GM10248 (cell line): Measurements from ENCODE around the gene PIP4K2A.

Experiments used
- CTCF ChIA-PET: fragments of 300-600 bp; sonication (Branson Sonifier 250); formaldehyde crosslinking; extraction: SDS; loops from one replicate; lab custom pipeline; 2021; ENCODE audit warnings: antibody characterized with exemption; lab: Yijun Ruan, JAX
- POLR2A ChIA-PET: fragments of 350-650 bp; sonication (Branson Sonifier 250); formaldehyde crosslinking; extraction: SDS; loops from one replicate; lab custom pipeline; 2020; ENCODE audit warnings: antibody characterized with exemption; lab: Yijun Ruan, JAX
- DNase-seq: peaks from one replicate; pipeline ENCODE4 v3.0.0; 2012; ENCODE audit errors: extremely low spot score
- TF ChIP-seq, protein P1 (sequence below): IDR thresholded peaks from 2 replicates; pipeline ENCODE4 v1.5.1; 2012; ENCODE audit warnings: mild to moderate bottlenecking, low read depth; ENCODE audit errors: extremely low read depth, missing control alignments, control extremely low read depth

Gene PIP4K2A

DNA sequence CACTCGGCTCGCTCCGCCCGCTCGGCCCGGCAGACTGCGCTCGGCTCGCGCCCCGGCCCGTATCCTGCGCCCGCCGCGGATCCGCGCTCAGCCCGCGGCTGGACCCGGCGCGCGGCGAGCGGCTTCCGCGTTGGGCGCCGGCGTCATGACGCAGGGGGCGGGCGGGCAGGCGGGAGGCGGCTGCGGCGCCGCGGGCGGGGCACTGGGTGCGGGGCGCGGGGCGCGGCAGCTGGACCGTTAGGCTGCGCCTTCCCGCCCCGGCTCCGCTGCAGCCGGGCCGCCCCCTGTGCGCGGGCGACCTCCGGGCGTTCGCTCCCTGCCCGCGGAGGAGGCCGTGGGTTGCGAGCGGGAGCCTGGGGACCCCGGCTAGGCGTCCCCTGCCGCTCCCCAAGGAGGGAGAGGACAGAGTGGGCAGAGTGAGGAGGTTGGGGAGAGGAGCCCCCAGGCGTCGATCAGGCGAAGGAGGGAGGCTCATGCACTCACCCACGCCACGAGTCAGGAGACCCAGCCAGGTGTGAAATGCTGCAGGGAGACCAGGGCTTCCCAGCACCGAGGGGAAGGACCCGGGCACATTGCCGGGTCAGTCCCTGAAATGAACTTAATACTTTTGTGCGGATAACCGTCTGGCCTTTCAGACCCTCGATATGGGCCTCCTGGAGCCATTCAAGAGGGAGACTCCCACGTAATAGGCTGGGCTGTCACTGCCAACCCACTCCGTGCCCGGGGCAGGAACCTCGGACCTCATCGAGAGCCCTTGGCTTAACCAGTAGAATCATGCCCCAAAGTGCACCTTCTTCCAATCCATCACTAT is at the start of gene PIP4K2A:
PIP4K2A (minus strand) TSS at position 100 of the 811 bp plus-strand sequence. CDS start 252 bp downstream, outside the sequence.
- ChIA-PET CTCF (interaction anchor here (1.0 kb wide), 2 partner anchors 10 to 140 kb away, joined by 3 read pairs; no protein-coding TSS in a partner anchor), POLR2A (no interaction called here)
- TF ChIP-seq, protein P1, sequence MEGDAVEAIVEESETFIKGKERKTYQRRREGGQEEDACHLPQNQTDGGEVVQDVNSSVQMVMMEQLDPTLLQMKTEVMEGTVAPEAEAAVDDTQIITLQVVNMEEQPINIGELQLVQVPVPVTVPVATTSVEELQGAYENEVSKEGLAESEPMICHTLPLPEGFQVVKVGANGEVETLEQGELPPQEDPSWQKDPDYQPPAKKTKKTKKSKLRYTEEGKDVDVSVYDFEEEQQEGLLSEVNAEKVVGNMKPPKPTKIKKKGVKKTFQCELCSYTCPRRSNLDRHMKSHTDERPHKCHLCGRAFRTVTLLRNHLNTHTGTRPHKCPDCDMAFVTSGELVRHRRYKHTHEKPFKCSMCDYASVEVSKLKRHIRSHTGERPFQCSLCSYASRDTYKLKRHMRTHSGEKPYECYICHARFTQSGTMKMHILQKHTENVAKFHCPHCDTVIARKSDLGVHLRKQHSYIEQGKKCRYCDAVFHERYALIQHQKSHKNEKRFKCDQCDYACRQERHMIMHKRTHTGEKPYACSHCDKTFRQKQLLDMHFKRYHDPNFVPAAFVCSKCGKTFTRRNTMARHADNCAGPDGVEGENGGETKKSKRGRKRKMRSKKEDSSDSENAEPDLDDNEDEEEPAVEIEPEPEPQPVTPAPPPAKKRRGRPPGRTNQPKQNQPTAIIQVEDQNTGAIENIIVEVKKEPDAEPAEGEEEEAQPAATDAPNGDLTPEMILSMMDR = no peak
- DNase-seq = peak; percentile 90

DNA sequence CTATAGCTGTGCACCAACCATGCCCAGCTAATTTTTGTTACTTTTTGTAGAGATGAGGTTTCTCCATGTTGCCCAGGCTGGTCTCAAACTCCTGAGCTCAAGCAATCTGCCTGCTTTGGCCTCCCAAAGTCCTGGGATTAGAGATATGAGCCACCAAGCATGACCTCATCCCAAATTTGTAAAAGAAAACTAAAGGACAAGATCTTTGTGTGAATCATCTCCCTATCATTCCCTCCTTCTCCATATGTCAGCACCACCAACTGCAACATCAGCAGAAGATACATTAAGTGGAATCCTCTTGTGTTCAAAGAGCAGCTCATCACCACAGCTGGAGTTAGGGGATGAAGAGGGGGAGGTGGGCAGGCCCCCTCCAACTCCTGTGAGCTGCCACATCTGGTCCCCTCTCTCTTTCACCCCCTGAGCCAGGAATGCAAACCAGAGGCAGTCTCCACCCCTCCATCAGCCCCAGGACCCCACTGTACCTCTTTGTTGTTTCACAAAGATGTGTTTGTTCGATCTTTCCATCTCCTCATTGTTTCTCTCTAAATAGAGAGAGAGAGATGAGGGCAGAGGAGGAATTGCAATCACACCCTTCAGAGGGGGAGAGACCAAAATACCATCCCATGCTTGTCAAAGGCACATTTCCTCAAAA is 47.3 kb upstream of the PIP4K2A start:
- TF ChIP-seq, protein P1 = no peak
- CTCF ChIA-PET = interaction anchor here (1.0 to 1.5 kb wide), 4 partner anchors 10 to 20 kb away, joined by 3 read pairs; no protein-coding TSS in a partner anchor
- POLR2A ChIA-PET = no interaction called here
- DNase-seq = no peak

DNA sequence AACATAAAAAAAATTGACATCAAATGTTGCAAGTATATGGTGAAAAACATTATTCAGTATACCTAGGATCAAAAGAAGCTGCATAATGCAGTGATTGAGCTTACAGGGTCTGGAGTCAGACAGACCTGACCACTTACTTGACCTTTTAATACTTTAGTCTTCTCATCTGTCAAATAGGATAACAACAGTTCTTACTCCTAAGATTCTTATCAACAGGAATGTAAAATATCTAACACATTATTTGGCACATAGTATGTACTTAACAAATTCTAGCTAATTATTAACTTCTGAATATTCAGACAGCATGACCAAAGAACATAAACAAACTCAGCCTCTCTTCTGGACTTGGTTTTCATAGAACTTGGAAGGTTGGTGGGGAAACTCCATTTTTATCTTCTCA is 45.6 kb upstream of the PIP4K2A start:
- POLR2A ChIA-PET = no interaction called here
- TF ChIP-seq, protein P1 = no peak
- CTCF ChIA-PET = interaction anchor here (1.1 to 1.5 kb wide), 3 partner anchors 9 to 34 kb away, joined by 3 to 4 read pairs (median 3); no protein-coding TSS in a partner anchor
- DNase-seq = no peak

DNA sequence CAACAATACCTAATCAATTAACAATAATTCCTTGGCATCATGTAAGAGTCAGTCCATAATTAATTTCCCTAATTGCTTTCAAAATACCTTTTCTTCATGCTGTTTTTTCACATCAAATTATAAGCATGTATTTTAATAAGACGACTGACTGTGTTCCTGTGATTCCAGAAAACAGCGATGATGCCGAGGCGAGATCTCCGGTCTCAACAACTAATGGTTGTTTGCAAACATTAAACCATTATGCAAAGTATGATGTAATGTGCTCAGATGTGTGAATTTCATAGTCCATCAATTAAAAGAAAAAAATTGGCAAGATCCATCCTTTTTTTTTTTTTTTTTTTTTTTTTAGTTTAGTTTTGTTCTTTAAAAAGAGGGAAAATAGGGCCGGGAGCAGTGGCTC is 44.5 kb upstream of the PIP4K2A start:
- TF ChIP-seq, protein P1 = no peak
- POLR2A ChIA-PET = no interaction called here
- no peak for DNase-seq
- CTCF ChIA-PET = no interaction called here

DNA sequence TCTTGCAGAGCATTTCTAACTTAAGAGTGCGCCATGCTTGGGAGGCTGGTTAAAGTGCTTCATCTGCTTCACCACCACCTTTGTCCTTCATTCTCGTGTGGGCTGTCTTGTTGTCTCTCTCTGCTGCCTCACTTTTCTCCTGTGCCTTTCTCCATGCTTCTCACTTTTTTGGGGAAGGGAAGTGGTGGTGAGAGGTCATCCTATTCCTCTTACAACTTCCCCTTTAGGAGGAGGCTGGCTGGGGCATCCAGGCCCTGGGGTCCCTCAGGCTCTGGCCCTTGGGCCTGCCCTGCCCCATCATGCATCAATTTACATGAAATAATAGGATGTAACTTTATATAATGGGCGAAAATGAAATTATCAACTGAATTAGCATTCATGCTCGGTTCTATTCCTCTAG is 39.9 kb upstream of the PIP4K2A start:
- CTCF ChIA-PET = no interaction called here
- DNase-seq = no peak
- TF ChIP-seq, protein P1 = no peak
- POLR2A ChIA-PET = no interaction called here

DNA sequence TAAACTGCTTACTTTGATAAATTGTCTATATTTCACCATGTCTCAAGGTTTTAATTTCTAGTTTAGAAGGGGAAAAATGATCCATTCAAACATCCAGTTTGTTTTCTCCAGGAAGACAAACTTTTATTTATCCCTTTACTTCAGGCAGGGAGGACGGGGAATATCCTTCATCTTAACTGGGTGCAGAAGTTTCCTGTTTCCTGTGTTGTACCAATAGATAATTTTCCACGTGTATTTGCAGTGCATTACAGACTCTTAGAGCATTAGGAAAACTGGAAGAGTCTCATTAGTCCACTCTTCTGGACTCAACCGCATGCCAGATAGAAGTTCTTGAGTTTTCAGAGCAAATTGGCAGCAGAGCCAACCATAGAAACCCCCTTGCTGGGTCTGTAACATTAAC is 39.4 kb upstream of the PIP4K2A start:
- CTCF ChIA-PET = no interaction called here

More for the DNA sequence above, 39.4 kb upstream of the PIP4K2A start:
- no peak for DNase-seq
- POLR2A ChIA-PET = no interaction called here
- TF ChIP-seq, protein P1 = no peak
